NOMO-1 treated with dmso at 0.1 percent for 144 hours (cell line): ENCODE data around the gene TAF1C.
A peak's percentile ranks its signal among the peaks of the same experiment; 100 is the strongest.
"Not testable (repeated sequence)": the region's sequence is repeated elsewhere in the genome, so short reads cannot be mapped to it uniquely, and the experiment has no call there.

ENCODE experiments used
- DNase-seq: peaks from one replicate; lab custom pipeline; 2025; ENCODE audit not compliant: unreplicated experiment; lab: John Stamatoyannopoulos, UW

The TAF1C gene

DNA sequence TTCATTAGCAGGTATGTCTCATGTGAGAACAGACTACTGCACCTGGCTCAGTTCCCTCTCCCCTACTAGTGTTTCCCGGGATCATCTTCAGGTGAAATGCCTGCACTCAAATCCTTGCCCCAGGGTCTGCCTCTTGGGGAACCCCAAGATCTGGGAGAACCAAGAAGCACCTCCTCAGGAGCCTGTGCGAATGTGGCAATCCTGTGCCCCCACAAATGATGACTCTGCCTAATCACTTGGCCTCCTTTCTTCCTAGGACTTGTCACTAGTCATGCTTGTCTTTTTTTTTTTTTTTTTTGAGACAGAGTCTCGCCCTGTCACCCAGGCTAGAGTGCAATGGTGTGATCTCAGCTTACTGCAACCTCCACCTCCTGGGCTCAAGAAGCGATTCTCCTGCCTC, 25.8 kb upstream of the TAF1C start:
- DNase-seq, result no peak

DNA sequence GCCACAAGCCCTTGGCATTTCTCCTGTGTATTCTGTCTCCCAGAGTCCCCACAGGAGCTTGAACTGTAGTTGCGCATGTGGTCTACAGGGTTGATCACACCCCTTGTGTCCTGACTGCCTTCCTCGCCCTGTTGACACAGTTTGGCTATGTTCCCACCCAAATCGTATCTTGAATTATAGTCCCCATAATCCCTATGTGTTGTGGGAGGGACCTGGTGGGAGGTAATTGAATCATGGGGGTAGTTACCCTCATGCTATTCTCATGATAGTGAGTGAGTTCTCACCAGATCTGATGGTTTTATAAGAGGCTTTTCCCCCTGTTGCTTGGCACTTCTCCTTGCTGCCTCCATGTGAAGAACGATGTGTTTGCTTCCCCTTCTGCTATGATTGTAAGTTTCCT, 25.3 kb upstream of the TAF1C start:
- DNase-seq, result no peak

DNA sequence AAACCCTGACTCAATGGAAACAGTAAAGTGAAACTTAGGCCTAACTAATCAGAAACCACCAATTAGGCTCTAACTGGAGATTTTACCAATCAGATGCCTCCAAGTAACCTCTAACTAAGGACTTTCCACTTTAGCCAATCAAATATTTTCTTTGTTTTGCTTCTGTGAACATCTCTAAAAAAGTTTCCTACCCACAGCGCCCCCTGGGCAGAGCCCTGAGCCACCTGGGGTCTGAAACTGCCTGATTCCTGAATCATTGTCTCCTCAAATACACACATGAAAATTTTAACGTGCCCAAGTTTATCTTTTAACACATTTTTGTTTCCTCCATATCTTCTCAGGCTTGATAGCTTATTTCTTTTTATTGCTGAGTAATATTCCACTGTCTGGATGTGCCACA, 23.1 kb upstream of the TAF1C start:
- no peak for DNase-seq

DNA sequence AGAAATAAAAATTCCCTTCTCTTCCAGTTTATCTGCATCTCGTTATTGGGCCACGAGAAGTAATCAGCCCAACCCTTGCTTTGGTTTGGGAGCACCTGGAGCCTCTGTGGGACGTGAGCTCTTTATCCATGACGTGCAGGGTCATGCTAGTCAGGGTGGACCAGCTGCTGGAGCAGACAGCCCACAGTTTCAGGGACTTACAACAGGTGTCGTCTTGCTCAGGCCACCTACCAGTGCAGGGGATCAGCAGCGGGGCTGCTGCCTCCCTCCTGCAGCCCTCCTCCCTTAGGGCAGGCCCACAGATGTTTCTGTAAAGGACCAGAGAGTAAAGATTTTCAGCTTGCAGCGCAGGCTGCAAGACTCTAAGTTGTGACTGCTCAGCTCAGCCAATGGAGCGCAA, 21.0 kb upstream of the TAF1C start:
- DNase-seq, result no peak

DNA sequence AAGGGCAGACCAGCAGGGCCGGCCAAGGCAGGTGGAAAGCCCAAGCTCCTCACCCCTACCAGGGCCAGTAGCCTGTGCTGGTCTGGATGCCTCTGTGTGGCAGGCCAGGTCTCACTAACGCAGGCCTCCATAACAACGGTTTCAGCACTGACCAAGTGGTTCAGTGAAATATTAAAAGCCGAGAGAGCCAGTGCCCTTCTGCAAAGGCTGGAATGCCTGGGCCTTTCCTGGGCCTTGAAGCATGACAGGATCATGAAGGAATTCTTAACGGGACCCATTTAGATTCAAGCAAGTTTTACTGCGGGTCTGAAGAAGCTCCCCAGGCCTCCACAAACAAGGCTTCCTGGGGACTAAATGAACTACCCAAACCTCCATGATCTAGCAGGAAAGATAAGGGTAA, 20.4 kb upstream of the TAF1C start:
- no peak for DNase-seq

DNA sequence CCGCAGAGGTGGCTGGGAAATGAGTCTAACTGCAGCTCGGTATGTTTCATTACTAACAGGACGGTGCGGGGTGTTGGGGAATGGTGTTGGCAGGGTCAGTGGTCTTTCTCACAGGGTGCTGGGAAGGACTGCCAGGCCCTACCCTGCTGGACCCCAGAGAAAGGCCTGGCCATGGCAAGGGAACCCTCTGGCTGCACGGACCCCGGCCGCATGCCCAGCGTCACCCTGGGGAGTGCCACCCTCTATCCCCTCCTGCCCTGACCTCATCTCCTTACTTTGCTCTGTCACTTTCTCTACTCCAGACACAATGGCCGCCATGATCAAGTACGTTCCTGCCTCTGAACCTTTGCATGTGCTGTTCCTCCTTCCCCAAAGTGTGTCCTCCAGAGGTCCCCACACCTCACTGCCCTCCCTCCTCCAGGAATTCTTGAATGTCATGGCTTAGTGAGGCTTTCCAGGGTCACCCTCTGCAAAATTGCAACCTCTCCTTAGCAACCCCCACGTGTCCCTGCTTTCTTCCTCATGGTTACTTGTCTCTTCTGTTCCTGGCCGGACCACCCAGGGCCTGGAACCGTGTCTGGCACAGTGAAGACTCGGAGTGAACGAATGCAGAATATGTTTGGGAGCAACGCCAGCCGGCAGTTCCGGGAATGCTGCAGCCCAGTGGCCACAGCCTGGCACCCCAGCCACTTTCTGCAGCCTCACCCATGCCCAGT, 19.3 kb upstream of the TAF1C start:
- no peak for DNase-seq

DNA sequence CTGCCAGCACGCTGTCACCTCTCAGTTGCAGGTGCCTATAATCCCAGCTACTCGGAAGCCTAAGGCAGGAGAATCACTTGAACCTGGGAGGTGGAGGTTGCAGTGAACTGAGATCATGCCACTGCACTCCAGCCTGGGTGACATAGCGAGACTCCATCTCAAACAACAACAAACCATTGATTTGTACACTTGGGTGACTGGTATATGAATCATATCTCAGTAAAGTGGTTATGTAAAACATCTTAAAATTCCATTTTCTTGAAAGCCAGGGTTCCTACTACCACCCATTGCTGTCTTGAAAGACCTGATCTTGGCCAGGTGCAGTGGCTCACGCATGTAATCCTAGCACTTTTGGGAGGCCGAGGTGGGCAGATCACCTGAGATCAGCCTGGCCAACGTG, 18.3 kb upstream of the TAF1C start:
- DNase-seq, result not testable (repeated sequence)

DNA sequence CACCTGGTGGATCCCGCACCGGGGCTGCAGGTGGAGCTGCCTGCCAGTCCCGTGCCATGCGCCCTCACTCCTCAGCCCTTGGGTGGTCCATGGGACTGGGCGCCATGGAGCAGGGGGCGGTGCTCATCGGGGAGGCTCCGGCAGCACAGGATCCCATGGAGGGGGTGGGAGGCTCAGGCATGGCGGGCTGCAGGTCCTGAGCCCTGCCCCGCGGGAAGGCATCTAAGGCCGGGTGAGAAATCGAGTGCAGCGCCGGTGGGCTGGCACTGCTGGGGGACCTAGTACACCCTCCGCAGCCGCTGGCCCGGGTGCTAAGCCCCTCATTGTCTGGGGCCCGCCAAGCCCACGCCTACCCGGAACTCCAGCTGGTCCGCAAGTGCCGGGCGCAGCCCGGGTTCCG, 17.7 kb upstream of the TAF1C start:
- DNase-seq, result not testable (repeated sequence)

DNA sequence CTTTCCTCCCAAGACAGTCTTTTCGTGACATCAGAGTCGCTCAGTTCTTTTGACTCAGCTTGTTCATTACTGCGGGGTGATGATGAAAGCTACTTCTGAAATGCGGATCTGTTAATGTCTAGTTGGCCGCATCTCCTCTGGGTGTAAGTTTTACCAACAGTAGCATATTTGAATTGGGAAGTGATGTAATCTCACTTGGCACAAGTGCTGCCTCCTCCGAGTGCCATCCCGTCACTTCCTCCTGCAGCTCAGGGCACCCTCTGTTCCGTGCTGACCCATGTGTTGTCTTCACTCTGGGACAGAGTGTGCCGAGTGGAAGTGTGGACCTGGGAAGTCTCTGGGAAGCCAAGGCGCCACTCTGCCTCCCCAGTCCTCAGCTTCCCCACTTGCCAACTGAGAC, 13.0 kb upstream of the TAF1C start:
- DNase-seq, result peak; percentile 64

DNA sequence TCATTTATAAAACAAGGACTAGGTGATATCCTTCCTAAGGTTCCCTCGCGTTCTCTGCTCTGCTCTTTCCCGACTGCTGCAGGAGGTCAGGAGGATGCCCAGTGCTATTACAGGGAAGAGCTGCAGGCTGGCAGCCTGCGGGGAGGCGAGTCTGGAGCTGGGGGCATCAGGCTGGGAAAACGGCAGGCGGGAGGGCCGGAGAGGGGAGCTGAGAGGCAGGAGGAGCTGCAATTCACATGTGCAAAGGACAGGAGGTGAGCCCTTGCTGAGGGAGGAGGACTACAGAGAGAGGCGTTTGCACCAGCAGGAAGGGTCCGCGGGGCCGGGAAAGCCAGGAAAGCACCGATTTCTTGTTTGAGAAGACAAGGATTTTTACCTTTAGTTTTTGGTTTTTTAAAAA, 12.2 kb upstream of the TAF1C start:
- DNase-seq, result no peak

DNA sequence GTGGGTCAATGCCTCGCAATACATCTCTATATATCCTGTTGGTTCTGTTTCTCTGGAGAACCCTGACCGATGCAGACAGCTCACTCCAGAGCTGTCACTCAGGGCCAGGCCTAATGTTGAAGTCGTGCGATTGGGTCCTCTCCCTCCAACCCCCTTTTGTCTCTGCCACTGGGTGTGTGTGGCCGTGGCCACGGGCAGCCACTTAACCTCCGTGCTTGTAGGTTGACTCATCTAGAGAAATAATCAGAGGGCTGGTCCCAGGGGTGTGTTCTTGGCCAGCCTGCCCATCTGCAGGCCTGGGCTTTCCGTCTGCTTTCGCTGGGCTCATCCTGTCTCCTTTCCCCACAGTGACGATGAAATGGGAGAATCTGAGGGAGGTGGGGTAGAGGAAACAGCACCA, 11.5 kb upstream of the TAF1C start:
- DNase-seq, result no peak

DNA sequence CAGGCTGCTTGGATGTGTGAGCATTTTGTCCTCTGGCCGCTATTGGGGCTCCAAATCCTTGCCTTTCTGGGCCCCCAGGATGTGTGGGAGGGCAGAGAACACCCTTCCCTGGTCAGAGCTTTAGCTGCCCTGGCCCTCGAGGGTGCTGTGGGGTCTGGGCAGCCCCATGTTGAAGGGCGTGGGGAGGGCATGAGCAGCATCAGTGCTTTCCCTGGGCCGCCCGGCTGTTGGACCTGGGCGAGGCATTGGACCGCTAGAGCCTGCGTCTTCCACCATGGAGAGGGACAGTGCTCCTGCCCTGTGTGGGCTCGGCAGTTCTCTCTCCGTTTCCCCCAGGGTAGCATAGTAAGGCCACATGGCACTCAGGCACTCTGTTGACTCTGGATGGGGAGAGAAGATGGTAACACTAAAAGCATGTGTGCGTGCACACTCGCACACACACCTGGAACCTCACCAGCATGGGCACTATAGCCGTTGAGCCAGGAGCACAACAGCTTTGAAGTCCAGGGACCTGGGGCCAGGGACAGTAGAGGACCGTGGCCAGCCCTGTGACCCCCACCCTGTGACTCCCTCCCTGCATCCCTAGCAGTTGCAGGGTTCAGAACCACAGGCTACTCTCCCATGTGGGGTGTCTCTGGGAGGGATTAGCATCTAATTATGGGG, 10.7 kb upstream of the TAF1C start:
- DNase-seq, result no peak

DNA sequence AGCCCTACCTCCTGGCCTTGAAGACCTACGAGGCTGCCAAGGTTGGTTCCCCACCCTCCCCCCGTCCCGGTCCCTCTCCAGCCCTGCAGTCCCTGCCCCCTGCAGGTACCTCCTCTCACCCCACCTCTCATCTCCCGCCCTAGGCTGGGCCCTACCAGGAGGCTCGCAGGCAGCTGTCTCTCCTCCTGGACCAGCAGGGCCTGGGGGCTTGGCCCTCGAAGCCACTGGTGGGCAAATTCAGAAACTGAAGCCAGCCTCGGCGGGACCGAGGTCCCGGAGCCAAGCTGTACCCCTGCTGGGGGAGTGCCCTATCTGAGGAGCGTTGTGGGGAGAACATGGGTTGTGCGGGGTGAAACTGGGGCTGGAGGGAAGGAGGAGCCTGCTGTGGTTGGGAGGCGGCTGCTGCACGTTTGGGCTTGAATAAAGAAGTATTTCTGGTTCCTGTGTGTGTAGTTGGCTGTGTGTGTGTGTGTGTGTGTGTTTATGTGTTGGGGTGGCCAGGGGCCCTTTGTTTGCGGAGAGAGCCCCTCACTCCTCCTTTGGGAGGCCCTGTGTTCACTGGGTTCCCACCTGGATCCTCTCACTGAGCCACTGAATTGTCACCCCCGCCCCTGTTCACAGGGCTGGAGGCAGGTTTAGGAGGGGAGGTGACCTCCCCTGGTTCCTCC, 10.0 kb upstream of the TAF1C start:
- no peak for DNase-seq

DNA sequence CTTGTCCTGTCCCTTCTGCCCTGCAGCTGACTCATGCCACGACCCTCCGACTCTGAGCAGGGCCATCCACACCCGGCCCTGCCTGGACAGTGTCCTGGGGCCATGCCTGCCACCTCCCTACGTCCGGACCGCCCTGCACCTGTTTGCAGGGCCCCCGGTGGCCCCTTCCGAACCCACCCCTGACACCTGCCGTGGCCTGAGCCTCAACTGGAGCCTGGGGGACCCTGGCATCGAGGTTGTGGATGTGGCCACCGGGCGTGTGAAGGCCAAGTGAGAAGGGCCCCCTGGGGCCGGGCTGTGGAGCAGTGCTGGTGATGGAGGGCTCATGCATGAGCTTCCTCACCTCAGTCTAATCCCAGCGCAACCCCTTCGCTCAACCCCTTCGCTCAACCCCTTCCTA, 9.2 kb upstream of the TAF1C start:
- no peak for DNase-seq

DNA sequence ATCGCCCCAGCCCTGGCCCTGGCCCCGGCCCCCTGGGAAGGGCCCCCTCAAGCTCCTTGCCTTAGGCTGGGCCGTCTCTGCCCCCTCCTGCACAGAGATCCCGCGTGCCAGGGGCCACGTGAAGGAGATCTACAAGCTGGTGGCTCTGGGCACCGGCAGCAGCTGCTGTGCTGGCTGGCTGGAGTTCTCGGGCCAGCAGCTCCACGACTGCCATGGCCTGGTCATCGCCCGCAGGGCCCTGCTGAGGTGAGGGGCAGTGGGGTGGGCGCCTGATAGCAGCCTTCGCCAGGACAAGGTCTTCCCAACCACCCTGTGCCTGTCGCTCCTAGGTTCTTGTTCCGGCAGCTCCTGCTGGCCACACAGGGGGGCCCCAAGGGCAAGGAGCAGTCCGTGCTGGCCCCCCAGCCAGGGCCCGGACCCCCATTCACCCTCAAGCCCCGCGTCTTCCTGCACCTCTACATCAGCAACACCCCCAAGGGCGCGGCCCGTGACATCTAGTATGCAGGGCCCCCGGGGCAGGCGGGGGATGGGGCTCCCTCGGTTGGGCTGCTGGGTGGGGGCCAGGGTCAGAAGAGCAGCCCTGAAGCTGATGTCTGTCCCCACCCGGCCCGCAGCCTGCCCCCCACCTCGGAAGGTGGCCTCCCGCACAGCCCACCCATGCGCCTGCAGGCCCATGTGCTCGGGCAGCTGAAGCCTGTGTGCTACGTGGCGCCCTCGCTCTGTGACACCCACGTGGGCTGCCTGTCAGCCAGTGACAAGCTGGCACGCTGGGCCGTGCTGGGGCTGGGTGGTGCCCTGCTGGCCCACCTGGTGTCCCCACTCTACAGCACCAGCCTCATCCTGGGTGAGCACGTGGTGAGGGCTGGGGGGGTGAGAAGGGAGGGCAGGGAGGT, 8.6 kb upstream of the TAF1C start:
- DNase-seq, result no peak

DNA sequence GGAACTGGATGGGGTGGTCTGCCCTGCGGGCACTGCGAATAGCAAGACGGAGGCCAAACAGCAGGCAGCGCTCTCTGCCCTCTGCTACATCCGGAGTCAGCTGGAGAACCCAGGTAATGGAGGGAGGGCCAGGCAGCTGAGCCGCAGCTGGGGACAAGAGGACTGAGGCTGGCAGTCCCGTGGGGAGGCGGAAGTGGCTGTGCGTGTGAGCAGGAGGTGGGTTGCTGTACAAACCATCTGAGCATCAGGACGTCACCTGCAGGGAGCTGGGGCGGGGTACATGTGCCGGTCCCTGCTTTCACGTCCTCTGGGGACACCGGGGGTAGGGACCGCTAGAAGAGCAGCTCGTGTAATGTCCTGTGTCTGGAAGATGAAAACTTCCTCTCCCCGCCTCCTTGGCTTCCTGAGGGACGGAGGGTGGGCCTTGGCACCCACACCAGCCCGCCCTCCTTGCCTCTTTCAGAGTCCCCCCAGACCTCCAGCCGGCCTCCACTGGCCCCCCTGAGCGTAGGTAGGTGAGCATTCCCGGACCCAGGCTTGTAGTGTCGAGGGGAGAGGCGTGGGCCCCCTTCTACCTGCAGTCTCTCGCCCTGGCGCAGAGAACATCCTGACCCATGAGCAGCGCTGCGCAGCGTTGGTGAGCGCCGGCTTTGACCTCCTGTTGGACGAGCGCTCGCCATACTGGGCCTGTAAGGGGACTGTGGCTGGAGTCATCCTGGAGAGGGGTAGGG, 7.8 kb upstream of the TAF1C start:
- DNase-seq, result no peak

DNA sequence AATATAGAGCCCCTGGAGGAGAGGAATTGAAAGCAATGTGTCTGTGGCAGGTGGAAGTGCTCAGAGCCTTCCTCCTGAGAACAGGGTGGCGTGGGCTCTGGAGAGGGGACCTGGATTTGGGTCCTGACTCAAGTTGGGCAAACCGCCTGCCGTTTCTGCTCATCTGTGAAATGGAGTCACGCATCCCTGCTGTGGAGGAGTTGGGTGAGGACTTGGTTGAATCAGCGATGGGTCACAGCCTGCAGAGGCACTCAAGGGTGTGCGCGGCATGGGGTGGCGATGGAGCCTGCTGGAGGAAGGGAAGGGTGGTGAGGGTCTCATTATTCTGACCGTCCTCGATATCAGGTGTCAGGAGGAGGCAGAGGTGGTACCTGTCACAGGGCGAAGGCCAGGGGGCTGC, 7.2 kb upstream of the TAF1C start:
- no peak for DNase-seq

DNA sequence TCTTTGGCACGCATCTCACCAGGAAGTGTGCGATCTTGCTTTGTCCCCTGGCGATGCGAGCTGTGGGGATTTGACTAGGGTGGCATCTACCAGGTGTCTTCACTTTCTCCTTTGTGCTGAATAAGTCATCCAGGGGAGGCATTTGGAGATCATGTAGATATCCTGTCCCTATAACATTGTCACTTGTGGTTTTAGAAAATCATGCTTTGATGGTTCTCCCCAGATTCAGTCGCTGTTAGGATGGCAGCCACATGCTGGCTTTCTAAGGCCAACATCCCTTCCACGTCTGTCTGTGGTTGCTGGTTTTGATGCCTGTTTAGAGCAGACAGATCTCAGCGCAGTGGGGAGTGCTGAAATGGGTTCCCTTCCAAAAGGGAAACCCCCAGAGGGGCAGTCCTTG, 6.6 kb upstream of the TAF1C start:
- no peak for DNase-seq

DNA sequence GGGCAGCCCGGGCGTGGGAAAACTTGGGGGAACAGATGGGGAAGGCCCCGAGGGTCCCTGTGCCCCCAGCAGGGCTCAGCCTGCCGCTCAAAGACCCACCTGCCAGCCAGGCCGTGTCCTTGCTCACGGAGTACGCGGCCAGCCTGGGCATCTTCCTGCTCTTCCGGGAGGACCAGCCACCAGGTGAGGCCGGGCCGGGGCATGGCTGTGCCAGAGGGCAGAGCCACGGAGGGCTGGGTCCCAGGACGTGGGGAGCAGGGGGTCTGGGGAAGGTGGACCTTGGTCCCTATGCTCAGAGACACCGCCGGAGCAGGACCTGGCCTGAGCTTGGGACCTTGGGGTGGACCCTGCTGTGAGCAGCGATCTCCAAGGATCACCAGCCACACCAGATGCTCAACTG, 4.6 kb upstream of the TAF1C start:
- no peak for DNase-seq

DNA sequence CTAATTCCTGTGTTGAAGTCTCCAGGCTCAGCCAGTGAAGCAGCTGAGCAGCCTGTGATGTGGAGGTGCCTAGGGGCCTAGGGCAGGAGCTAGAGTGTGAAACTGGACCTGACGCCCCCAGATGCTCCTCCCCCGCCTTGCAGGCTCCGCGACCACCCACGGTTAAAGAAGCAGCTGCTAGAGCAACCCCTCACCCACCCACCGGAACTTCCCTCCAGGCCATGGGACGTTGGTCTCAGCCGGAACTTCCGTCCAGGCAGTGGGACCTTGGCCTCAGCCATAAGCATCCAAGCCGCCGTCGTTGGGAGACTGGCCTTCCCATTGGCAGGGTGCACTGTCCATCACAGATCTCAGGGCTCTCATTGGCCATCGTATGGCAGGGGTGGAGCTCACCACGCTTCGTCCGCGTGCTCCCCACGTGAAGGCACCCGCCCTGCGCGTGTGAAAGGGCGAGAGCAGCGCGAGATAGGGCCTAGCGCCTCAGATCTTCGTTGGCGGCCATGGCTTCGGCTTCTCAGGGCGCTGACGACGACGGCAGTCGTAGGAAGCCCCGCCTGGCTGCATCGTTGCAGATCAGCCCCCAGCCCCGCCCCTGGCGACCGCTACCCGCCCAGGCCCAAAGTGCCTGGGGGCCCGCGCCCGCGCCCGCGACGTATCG, 4.0 kb upstream of the TAF1C start, which contains the start of gene ADAD2:
ADAD2 (plus strand) TSS at position 427 of the 658 bp plus-strand sequence; CDS start at position 501, 74 bp downstream.
- DNase-seq, result no peak
